Measurements from ENCODE around the gene NDUFS8.

- TF ChIP-seq CTCF (IDR thresholded peaks at IDR 0.05; ENCODE audit: poor library complexity), result no peak
- no peak for TF ChIP-seq EZH2phosphoT487 (IDR thresholded peaks at IDR 0.05; ENCODE audit: low read depth, severe bottlenecking, unreplicated experiment)
- no peak for TF ChIP-seq EZH2 (IDR thresholded peaks at IDR 0.05; ENCODE audit: borderline replicate concordance)
These were observed 27.3 kb downstream of the NDUFS8 start for GRCh38 chr11:68057807-68058206.
